Ovary (tissue), 9 donors: Measurements from ENCODE around the gene SDR39U1. TPM values are rescaled to one million over a fixed set of nuclear protein-coding genes. Genes with fewer than 3 reads are reported as not detected.
A peak's percentile ranks its signal among the peaks of the same experiment; 100 is the strongest.

Source experiments
- DNase-seq, 5 donors: peaks; one replicate each; pipeline ENCODE4 v3.0.0-alpha.2; 2019 to 2020
- H3K27ac ChIP-seq, 2 donors: fragments of 200-600 bp; one replicate each; pipeline versions ENCODE4 v1.5.1 to v1.8.0; 2019 to 2022
- H3K27me3 ChIP-seq: fragments of 200-600 bp; one replicate; pipeline ENCODE4 v1.8.0; 2022
- H3K36me3 ChIP-seq: fragments of 200-600 bp; sonication (generic); one replicate; pipeline ENCODE4 v1.5.1; 2019
- H3K4me1 ChIP-seq: one replicate; pipeline ENCODE4 v1.8.1; 2013; ENCODE audit warnings: mild to moderate bottlenecking, moderate library complexity; ENCODE audit not compliant: insufficient read depth
- H3K4me3 ChIP-seq: fragments of 200-600 bp; sonication (generic); one replicate; pipeline ENCODE4 v1.5.1; 2017
- H3K9me3 ChIP-seq, 2 donors: fragments of 200-600 bp in 1 of 2; sonication (generic) in 1 of 2; one replicate each; pipeline versions ENCODE4 v1.5.1 to v1.8.1; 2013 to 2019; ENCODE audit warnings: mild to moderate bottlenecking in 1 of 2, moderate library complexity in 1 of 2
- CTCF ChIP-seq, 3 donors: fragments of 450-650 bp in 2 of 3; fragments of 200-600 bp in 1 of 3; IDR thresholded peaks; one replicate each; pipeline versions ENCODE4 v1.5.1 to v1.8.0; 2016 to 2022; ENCODE audit warnings: antibody characterized with exemption in 3 of 3, mild to moderate bottlenecking in 1 of 3
- EP300 ChIP-seq: sonication (generic); formaldehyde crosslinking; IDR thresholded peaks from one replicate; pipeline ENCODE4 v1.6.1; 2017; ENCODE audit warnings: antibody characterized with exemption
- POLR2A ChIP-seq: fragments of 450-650 bp; IDR thresholded peaks from one replicate; pipeline ENCODE4 v1.6.1; 2017; ENCODE audit warnings: antibody characterized with exemption, mild to moderate bottlenecking, moderate library complexity
- WGBS, 3 donors: extraction: QIAGEN DNeasy Blood & Tissue Kit in 1 of 3; methylation state at CpG; one replicate each; pipeline versions ENCODE4 v1.1.5 to v1.1.7; 2013 to 2017; 5-methylcytosine and 5-hydroxymethylcytosine counted together
- intact Hi-C, 4 donors: fragments of 100-400 bp; cut with DNase I; formaldehyde crosslinking; loops; one replicate each; pipeline versions ENCODE4 v1.11.0 to v1.15.1; 2022 to 2023
- polyA plus RNA-seq, 2 donors: library from polyadenylated mRNA; stranded (reverse); fragments of 200-250 nt in 1 of 2; fragments of 350-450 nt in 1 of 2; fragmentation: Illumina TruSeq in 1 of 2; extraction: RNeasy Lipid Tissue Mini Kit (QIAGEN cat#74804) in 1 of 2; gene quantifications; one replicate each; pipeline ENCODE4 v1.2.3, GENCODE V29; 2013 to 2014
- total RNA-seq, 7 donors: library from RNA; depleted of rRNA in 2 of 7; stranded (reverse); fragments of >200 nt in 2 of 7; fragmentation: NEBNext Ultra II Directional in 3 of 7; extraction: Animal tissue kit (Norgen Biotek cat#: 25700) in 3 of 7; gene quantifications; one replicate each; pipeline versions ENCODE4 v1.1.0 to v1.2.4, GENCODE V29; 2016 to 2023
- donor health status: DM: no; HTN: no; CAD: no; lungs with moderate emphysema.
- donor health status: DM: no; HTN: no; CAD: no.
- donor health status: Bipolar disorder and iron deficiency.
- donor health status: DM: yes; HTN: yes; CAD: no.
- donor health status: DM: no; HTN: no; CAD: no.
- donor health status: DM: yes; HTN: yes; CAD: no.

Gene SDR39U1
- total and polyA plus RNA-seq, 9 donors, result 33.4 to 68.8 (median 62.4) TPM

DNA sequence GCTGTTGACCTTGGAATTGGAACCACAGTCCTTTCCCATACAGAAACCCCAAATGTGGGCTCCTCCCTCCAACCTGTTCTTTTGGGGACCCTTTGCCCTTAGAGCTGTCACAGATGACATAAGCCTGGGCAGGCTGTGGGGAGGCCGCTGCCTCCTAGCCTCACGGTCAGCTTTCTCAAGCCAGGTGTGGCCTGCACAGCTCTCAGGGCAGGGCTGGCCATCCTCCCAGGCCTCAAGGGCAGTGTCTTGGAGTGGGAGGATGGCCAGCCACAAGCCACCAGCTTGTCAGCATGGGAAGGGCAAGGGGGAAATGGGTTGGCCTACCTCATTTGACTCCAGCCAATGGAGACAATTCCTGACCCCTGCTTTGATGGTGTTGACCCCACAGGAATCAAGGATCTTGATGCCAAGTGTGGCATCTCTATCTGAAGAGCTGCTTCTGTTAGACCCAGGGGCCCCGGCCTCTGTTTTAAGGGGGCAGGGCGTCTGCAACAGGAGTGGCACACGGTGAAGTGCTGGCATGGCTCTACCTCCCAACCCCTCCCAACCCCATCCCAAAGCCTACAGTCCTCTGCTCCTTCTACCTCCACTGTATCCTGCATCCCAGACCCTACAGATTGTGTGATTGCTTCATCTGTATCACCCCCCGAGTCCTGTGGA, 24.6 kb downstream of the SDR39U1 start:
- 34 to 49% (median 41%) methylated on average over 6 of the region's 6 CpGs for WGBS, 3 donors
- H3K9me3 ChIP-seq, result no peaks in the 10 kb centered on the region
- no peaks in the 10 kb centered on the region for H3K36me3 ChIP-seq
- H3K27ac ChIP-seq, result peak overlapping the region in 1 of 2 donors; percentile 29
- DNase-seq, result peak in 2 of 5 donors; percentile 29 to 47
- TF ChIP-seq POLR2A, result no peak
- TF ChIP-seq CTCF (IDR thresholded peaks at IDR 0.05), result no peak
- TF ChIP-seq EP300, result no peak
- intact Hi-C loops, result no loop called here
- H3K4me1 ChIP-seq, result peaks cover 13% of the 10 kb centered on the region
- no peaks in the 10 kb centered on the region for H3K27me3 ChIP-seq
- H3K4me3 ChIP-seq, result no peak overlapping the region

- TF ChIP-seq POLR2A (no peak), EP300 (no peak), CTCF (IDR thresholded peaks at IDR 0.05) (no peak)
- no peak overlapping the region for H3K4me3 ChIP-seq
- no peaks in the 10 kb centered on the region for H3K36me3 ChIP-seq
These were observed 25.5 kb downstream of the SDR39U1 start for GRCh38 chr14:24416932-24417619.

GRCh38 chr14:24416254-24416931, 26.2 kb downstream of the SDR39U1 start:
- TF ChIP-seq CTCF (IDR thresholded peaks at IDR 0.05) (no peak), EP300 (no peak), POLR2A (no peak)
- H3K36me3 ChIP-seq, result no peaks in the 10 kb centered on the region
- intact Hi-C loops, result no loop called here
- no peaks in the 10 kb centered on the region for H3K27me3 ChIP-seq
- H3K27ac ChIP-seq, result peak overlapping the region in 1 of 2 donors; percentile 29
- DNase-seq, result peak in 2 of 5 donors; percentile 18 to 25
- no peak overlapping the region for H3K4me3 ChIP-seq
- H3K4me1 ChIP-seq, result peaks cover 13% of the 10 kb centered on the region
- no peaks in the 10 kb centered on the region for H3K9me3 ChIP-seq
- WGBS, 3 donors, result 58 to 68% (median 65%) methylated on average over 19 of the region's 19 CpGs

More at GRCh38 chr14:24416932-24417619, 25.5 kb downstream of the SDR39U1 start:
- DNase-seq, result peak in 1 of 5 donors; percentile 33
- peaks cover 13% of the 10 kb centered on the region for H3K4me1 ChIP-seq
- no peaks in the 10 kb centered on the region for H3K9me3 ChIP-seq
- peak overlapping the region in 1 of 2 donors; percentile 29 for H3K27ac ChIP-seq
- intact Hi-C loops, result no loop called here
- WGBS, 3 donors, result 59 to 70% (median 62%) methylated on average over 16 of the region's 16 CpGs
- no peaks in the 10 kb centered on the region for H3K27me3 ChIP-seq

- Histone ChIP-seq H3K9me3 (no peaks in the 10 kb centered on the region), H3K36me3 (no peaks in the 10 kb centered on the region), H3K27ac (no peak overlapping the region), H3K4me3 (no peak overlapping the region), H3K4me1 (peaks cover 13% of the 10 kb centered on the region), H3K27me3 (no peaks in the 10 kb centered on the region)
- peak in 1 of 5 donors; percentile 28 for DNase-seq
- TF ChIP-seq POLR2A (no peak), EP300 (no peak), CTCF (IDR thresholded peaks at IDR 0.05) (no peak)
- WGBS, 3 donors, result 81 to 84% (median 84%) methylated on average over 25 of the region's 25 CpGs
- intact Hi-C loops, result no loop called here
These were observed 26.9 kb downstream of the SDR39U1 start for GRCh38 chr14:24415421-24416253.
